OCI-LY1 (cell line): ENCODE measurements around the gene MMS22L.

ENCODE experiments used
- CTCF ChIP-seq: fragments of 200-600 bp; sonication (generic), shearing (Covaris generic); IDR thresholded peaks from 2 replicates; pipeline ENCODE4 v1.5.1; 2017; ENCODE audit warnings: mild to moderate bottlenecking, antibody characterized with exemption, low read length, moderate library complexity, mixed read lengths
- EZH2 ChIP-seq: fragments of 200-600 bp; sonication (generic), shearing (Covaris generic); IDR thresholded peaks from 2 replicates; pipeline ENCODE4 v1.8.0; 2017; ENCODE audit warnings: borderline replicate concordance, mixed run types, mild to moderate bottlenecking, antibody characterized with exemption, low read length, moderate library complexity, mixed read lengths

GRCh38 chr6:97304701-97305100 lies 21.7 kb upstream of the MMS22L start:
- TF ChIP-seq CTCF (no peak), EZH2 (no peak)
